Head of caudate nucleus (tissue), 42 donors: ENCODE results near the gene CFAP52.
"Not testable (repeated sequence)": the region's sequence is repeated elsewhere in the genome, so short reads cannot be mapped to it uniquely, and the experiment has no call there.

Experiments
- DNase-seq, 42 donors: peaks; one replicate each; pipeline versions ENCODE4 v3.0.0 to v3.0.0-alpha.2; 2020 to 2021; ENCODE audit warnings: mixed read lengths in 7 of 42
- intact Hi-C: fragments of 100-400 bp; cut with DNase I; formaldehyde crosslinking; loops from one replicate; pipeline ENCODE4 v1.15.0; 2022

The CFAP52 gene

DNA sequence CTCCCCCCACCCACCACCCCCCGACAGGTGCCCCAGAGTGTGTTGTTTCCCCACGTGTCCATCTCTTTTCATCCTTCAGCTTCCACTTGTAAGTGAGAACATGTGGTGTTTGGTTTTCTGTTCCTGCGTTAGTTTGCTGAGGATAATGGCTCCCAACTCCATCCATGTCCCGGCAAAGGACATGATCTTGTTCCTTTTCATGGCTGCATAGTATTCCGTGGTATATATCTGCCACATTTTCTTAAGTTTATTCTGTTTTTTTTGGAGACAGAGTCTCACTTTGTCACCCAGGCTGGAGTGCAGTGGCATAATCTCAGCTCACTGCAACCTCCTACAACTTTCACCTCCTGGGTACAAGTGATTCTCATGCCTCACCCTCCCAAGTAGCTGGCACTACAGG lies 63.9 kb downstream of the CFAP52 start:
- intact Hi-C loops, DNase-seq: not testable (repeated sequence)

DNA sequence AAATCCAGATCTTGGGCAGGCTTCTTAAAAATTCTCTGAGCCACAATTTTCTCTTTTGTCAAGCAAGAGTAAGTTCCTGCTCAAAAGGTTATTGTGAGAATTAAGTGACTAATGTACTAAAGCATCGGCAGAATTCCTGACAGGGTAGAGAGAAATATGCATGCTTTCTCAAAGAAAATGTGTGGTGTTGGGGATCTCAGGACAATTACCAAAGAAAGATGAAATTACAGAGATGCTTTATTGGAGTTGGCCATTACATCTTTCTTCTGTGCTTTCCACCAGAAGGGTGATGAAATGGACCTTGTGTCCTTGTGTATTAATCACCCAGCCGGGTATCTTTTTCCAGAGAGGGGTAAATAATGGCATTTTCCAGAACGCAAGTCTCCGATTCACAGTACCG lies 67.2 kb downstream of the CFAP52 start:
- no peak for DNase-seq
- intact Hi-C loops = no loop called here

DNA sequence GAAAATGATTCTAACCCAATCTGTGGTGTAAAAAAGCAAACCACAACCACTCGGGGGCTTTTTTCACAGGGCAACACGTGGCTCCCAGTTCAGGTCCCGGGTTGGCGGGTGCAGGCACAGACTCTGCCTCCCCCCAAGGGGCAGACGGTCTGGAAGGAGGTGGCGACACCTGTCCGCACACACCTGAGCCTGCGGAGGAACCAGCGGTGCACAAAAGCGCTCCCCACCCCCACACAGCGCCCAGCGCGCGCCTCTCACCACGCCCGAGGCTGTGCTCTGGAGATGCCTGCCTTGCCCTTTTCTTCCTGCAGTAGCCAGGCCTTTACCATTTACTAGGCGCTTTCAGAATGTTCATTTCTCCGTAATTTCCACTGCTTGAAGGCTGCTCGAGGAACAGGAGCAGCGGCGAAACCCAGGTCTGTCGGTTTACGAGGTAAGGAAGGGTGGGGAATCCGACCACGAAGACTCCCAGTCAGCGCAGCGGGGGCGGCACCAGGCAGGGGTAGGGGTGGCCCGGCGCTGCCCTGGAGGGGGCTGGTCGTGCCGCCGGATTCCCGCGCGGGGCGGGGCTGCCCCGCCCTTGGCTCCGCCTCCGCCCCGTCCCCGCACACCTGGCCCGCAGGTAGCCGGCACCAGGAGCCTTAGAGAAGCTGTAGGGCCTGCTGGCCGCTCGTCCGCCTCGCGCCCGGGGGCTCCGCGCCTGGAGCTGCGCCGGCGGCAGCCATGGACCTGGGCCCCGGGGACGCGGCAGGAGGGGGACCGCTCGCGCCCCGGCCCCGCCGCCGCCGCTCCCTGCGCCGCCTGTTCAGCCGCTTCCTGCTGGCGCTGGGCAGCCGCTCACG lies 68.7 kb downstream of the CFAP52 start, which contains the start of gene USP43:
Gene USP43 (plus strand): TSS at position 608 of the 842 bp plus-strand sequence. CDS start 116 bp downstream, at position 724.
- intact Hi-C loops = no loop called here
- peak in 27 of 42 donors; percentile 3 to 50 (median 20) for DNase-seq

DNA sequence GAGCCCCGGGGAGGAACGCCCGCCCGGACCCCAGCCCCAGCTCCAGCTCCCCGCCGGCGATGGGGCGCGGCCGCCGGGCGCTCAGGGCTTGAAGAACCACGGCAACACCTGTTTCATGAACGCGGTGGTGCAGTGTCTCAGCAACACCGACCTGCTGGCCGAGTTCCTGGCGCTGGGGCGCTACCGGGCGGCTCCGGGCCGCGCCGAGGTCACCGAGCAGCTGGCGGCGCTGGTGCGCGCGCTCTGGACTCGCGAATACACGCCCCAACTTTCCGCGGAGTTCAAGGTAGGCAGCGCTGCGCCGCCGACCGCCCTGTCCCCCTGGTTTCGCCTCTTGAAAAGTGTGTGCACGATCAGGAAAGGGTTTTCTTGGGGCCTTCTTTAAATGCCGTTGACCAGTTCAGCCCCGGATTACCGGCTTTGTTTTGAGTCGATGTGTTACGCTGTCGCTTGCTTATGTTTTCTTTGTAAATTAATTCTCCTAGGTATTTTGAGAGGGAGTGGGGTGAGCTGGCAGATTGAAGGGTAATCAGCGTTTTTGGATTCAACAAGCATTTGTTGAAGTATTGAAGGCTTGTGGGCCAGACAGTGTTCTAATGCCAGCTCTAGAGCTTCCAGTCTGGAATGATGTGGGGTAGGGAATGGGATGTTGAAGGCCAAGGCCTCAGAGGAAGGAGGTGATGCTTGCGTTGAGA lies 69.6 kb downstream of the CFAP52 start:
- intact Hi-C loops = no loop called here
- peak in 22 of 42 donors; percentile 8 to 45 (median 20) for DNase-seq

DNA sequence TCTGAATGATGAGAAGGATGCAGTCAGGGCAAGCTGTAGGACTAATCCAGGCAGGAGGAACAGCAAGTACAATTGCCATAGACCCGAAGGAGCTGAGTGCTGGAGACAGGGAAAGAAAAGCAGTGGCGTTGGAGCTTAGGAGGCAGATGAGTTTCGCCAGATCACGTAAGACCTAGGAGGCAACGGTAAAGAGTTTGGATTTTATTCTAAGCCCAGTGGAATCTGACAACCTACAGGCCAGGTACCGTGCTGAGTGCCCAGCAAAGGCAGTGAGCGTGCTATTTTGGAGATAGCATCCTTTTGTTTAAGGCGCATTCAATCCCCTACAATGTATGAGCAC lies 70.1 kb downstream of the CFAP52 start:
- intact Hi-C loops = no loop called here
- no peak for DNase-seq

DNA sequence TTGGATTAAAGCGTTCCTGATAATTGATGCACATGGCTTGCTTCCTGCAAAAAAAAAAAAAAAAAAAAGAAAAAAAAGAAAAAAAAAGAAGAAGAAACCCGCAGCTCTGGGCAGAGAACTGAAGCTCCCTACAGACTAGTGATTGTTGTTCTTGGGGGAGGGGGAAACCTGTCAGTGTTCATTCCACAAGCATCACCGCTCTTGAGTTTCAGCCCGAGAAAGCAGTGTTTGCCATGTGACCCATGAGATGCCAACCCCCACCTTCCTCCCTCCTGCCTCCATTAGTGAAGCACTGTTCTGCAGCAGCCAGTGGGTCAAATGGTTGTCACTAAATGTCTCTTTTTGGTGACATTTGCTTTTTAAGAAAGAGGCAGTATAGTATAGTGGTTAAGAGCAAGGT lies 70.6 kb downstream of the CFAP52 start:
- no peak for DNase-seq
- intact Hi-C loops = no loop called here

DNA sequence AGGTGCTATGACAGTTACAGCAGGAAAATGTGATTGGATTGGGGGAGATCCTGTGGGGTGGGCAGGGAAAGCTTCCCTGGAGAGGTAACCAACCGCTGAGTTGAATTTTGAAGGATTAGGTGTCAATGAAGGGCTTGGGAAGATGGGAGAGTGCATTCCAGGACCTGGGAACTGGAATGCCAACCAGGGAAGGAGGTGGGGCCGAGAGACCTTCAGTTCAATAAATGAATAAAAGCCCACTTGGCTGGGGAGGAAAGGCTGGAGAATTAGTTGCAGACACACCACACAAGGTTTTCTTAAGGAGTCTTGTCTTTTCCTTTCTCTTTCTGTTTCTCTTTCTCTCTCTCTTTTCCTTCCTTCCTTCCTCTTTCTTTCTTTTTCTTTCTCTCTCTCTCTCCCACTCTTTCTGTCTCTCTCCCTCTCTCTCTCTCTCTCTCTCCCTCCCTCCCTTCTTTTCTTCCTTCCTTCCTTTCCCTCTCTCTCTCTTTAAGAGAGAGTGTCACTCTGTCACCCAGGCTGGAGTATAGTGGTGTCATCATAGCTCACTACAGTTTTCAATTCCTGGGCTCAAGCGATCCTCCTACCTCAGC lies 72.2 kb downstream of the CFAP52 start:
- intact Hi-C loops = no loop called here
- DNase-seq = no peak

DNA sequence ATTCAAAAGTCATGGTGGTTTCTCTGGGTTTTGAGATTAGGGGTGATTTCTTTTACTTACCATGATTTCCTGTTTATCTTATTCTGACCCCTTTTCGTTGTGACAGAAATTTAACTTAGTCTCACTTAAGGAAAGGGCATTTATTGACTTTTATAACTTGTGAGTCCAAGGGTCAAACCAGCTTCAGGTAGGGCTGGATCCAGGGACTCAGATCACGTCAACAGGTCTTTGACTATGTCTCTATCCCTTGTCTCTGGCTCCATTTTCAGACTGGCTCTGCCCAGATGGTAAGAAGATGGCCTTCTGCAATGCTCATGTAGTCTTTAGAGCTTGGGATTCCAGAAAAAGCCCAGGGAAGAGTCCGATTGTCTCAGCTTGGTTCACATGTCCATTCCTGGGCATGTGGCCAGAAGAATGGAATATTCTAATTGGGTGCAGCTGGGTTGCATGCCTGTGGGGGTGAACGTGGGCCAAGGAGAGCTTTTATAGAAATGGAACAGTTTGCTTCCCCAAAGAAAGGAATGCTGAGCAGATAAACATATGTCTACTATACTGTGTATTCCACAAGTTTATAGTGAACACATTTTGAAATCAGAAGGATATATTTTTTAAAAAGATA lies 82.3 kb downstream of the CFAP52 start:
- intact Hi-C loops = no loop called here
- no peak for DNase-seq

DNA sequence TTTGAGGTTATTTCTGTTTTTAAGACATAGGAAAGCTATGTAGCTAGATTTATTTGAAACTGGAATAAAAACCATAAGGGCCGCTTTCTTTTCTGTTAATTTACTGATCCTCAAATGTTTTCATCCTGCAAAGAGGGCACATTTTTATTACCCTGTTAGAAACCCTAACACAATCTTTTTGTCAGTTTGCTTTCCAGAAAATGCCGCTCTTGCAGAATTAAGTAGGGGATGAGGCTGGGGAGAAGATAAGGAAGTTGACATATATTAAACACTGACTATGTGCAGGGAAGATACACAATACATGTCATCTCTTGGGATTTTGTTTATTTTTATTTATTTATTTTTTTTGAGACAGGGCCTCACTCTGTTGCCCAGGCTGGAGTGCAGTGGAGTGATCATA lies 84.6 kb downstream of the CFAP52 start:
- DNase-seq = no peak
- intact Hi-C loops = no loop called here

DNA sequence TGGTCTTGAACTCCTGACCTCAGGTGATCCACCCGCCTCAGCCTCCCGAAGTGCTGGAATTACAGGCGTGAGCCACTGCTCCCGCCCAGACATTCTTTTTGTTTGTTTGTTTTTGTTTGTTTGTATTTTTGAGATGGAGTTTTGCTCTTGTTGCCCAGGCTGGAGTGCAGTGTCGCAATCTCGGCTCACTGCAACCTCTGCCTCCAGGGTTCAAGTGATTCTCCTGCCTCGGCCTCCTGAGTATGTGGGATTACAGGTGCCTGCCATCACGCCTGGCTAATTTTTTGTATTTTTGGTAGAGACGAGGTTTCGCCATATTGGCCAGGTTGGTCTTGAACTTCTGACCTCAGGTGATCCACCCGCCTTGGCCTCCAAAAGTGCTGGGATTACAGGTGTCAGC lies 87.1 kb downstream of the CFAP52 start:
- intact Hi-C loops, DNase-seq: not testable (repeated sequence)

DNA sequence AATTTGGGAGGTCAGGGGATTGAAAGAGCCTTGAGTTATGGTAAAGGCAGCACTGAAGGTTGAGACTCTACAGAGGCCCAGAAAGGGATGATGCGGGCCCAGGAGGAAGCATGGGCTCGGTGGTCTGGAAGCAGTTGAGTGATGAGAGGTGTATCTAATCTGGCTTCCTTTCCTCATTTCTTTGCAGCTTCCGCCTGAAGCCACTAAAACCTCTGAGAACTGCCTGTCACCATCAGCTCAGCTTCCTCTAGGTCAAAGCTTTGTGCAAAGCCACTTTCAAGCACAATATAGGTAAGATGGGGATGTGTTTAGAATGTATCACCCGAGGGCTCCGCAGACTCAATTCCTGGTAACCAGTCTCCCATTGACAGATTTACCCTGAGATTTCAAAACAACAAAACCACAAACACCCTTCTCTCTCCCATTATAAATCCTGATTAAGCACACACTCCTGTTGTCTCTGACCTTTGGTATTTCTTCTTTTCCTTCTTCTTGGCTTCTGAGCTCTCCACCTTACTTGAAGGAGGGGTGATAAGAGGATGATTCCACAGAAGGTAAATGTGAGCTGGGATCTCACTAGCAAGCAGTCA lies 90.1 kb downstream of the CFAP52 start:
- no peak for DNase-seq
- intact Hi-C loops = no loop called here

DNA sequence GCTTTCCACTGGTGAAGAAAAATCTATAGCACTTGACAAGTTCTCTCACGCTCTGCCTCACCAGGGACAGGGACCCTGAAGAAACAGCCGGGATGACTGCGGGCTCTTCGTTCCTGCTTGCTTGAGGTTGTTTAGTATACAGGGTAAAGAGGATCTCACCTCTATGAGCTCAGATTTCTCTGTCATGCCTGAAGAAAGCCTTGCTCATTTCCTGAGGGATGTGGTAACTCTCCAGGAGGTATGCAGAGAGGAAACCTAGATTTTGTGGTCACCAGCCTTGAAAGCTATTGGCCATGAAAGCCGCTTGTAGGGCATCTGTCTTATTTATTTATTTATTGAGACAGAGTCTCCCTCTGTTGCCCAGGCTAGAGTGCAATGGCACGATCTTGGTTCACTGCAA lies 92.1 kb downstream of the CFAP52 start:
- no peak for DNase-seq
- intact Hi-C loops = no loop called here

DNA sequence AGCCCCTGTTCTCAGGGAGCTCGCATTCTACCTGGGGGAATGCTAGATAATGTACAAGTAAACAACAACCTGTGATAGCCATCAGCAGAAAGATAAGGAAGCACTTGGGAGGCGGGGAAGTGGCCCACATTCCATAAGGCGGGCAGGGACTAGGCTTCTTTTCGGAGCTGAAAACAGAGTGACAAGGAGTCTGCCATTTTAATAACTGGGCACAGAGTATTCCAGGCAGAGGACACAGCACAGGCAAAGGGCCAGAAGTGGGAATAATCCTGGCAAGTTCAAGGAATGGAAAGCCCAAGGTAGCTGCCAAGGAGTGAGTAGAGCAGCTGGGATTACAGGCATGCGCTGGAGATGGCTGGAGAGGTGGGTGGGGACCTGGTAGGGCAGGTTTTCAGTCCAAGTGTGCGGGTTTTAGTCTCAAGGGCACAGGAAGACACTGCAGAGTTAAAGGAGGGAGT lies 93.1 kb downstream of the CFAP52 start:
- no peak for DNase-seq
- intact Hi-C loops = no loop called here

DNA sequence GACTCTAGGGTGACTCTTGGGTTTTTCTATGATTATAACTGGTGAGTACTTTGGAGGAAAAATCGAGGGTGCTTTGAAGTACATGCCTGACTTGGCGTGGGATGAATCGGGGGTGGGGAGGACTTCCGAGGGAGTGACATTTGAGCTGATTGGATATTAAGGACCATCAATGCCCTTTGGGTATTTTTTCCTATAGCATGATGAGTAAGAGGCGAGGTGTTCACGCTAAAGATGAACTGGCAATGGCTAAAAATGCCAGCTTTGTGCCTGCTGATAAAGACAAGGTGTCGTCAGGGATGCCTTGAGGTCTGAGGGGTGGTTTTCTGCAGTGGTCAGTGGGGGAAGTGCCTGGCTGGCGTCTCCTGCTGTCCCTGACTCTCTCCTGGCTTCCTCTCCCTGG lies 94.2 kb downstream of the CFAP52 start:
- intact Hi-C loops = no loop called here
- DNase-seq = no peak

DNA sequence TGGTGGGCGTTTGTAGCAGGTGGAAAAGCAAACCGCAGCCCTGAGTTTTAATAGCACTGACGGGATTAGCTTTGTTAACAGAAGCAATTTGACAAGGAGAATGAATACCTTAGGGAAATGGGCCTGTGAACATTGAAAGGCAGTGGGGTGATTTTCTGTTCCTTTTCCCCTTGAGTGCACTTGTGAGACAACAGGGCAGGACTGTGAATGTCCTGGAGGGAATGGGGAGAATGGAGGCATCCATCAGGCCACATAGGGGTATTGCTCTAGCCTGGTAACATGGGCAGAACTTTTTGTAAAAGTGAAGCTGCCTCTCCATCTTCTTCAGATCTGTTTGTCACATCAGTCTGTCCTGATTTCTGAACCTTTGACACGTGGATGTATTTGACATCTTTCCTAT lies 95.1 kb downstream of the CFAP52 start:
- intact Hi-C loops = no loop called here

DNA sequence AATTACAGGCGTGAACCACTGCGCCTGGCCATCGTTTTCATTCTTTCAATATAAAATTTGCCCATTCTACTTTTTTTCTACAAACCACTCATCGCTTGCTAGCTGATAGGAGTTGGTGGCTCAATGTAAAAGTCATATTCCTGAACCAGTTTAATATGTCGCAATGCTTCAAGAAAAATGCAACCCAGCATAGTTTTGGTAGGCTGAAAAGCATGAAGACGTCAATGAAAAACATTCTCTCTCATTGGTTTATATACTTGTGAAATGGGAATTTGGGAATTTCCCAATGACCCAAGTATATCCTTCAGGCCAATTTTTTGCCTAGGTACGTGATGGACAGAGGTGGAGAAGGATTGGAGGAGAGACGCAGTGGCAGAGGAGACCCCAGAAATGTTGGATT lies 95.8 kb downstream of the CFAP52 start:
- intact Hi-C loops = no loop called here
- DNase-seq = no peak

More for the DNA sequence above, 95.1 kb downstream of the CFAP52 start:
- no peak for DNase-seq

DNA sequence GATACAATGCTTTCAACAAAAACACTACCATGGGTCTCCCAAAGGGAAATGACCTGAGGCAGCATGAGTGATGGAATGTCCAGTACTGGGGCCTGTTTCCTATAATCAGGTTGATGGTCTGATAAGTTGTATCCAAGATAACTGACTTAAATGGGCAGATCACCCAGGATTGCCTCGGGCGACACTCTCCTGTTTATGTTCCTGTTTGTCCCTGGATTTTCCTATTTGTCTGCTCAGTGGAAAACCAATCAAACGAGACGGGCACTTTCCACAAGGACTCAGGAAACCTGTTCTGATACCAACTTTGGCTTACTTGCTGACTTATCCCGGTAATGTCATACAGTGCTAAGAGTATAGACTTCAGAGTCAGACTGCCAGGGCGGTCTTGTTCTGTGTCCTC lies 96.2 kb downstream of the CFAP52 start:
- intact Hi-C loops = no loop called here

DNA sequence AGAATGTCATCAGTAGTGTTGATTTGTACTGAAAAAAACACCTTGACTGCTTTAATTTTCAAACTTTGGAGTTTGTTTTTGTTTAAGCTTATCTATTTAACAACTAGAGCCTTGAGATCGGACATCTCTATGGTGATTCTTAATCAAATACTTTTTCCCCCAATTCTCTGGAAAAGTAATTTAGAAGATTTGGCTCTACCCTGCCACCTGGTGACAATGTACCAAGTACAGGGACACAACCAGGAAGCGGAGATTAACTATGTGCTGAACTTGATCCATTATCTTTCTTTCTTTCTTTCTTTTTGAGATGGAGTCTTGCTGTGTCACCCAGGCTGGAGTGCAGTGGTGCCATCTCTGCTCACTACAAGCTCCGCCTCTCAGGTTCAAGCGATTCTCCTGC lies 99.6 kb downstream of the CFAP52 start:
- intact Hi-C loops = no loop called here
- no peak for DNase-seq

More for the DNA sequence above, 96.2 kb downstream of the CFAP52 start:
- DNase-seq = no peak

DNA sequence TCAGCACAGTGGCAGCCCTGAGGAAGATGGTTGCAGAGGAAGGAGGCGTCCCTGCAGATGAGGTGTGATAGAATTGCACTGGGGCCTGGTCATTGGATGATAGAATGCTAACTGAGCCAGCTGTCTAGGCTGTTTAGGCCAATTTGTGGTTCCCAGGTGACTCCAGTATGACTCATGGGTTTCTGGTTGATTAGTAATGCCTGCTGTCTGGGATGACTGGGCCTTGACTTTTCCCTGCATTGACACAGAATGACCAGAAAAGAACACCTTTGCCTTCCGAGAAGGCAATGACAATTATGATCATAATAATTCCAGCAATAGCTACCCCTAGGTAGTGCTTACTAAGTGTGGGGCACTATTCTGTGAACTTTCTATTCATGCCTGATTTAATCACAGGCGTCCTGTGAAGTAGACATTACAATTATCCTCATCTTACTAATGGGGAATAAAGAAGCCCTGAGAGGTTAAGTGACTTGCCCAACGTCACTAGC lies 100.4 kb downstream of the CFAP52 start:
- DNase-seq = no peak
- intact Hi-C loops = no loop called here
